PC-9 (cell line): ENCODE data around the gene EDAR. TPM values are rescaled to one million over a fixed set of nuclear protein-coding genes. Genes with fewer than 3 reads are reported as not detected.

ENCODE experiments used
- BruUV-seq: library from RNA; stranded (reverse); fragments of 400-500 nt; replicated peaks from 2 replicates; lab custom pipeline; 2021; lab: Mats Ljungman, UMichigan
- CTCF ChIA-PET: fragments of 300-600 bp; sonication (Branson Sonifier 250); formaldehyde crosslinking; loops from one replicate; lab custom pipeline; 2022; ENCODE audit warnings: antibody characterized with exemption; lab: Charles Lee
- POLR2A ChIA-PET: fragments of 300-600 bp; sonication (Branson Sonifier 250); formaldehyde crosslinking; loops from one replicate; lab custom pipeline; 2022; ENCODE audit warnings: antibody characterized with exemption; ENCODE audit not compliant: unreplicated experiment; lab: Charles Lee
- DNase-seq, 2 experiments: peaks; one replicate each; pipeline versions ENCODE4 v3.0.0 to v3.0.0-alpha.2; 2015 to 2022; ENCODE audit warnings: mixed read lengths in 1 of 2
- H2AFZ ChIP-seq: fragments of 200-600 bp; sonication (generic); 2 replicates; pipeline ENCODE4 v1.8.1; 2017; ENCODE audit warnings: antibody characterized with exemption
- H3F3A ChIP-seq: fragments of 200-600 bp; sonication (generic); 2 replicates; pipeline ENCODE4 v1.8.1; 2017; ENCODE audit warnings: antibody characterized with exemption, mild to moderate bottlenecking, low read depth; ENCODE audit not compliant: insufficient read depth
- H3K27ac ChIP-seq: fragments of 200-600 bp; sonication (generic); 2 replicates; pipeline ENCODE4 v1.6.1; 2016; ENCODE audit warnings: mixed run types
- H3K27me3 ChIP-seq: fragments of 200-600 bp; sonication (generic); 2 replicates; pipeline ENCODE4 v1.6.1; 2016; ENCODE audit warnings: low read depth, mixed run types; ENCODE audit not compliant: insufficient read depth
- H3K36me3 ChIP-seq: fragments of 200-600 bp; sonication (generic); 2 replicates; pipeline ENCODE4 v1.6.1; 2016; ENCODE audit warnings: low read depth, mixed run types
- H3K4me1 ChIP-seq: fragments of 200-600 bp; sonication (generic); replicated peaks from 2 replicates; pipeline ENCODE4 v1.6.1; 2016; ENCODE audit warnings: mixed run types; ENCODE audit not compliant: insufficient read depth
- H3K4me2 ChIP-seq: fragments of 200-600 bp; sonication (generic); 2 replicates; pipeline ENCODE4 v1.6.1; 2017; ENCODE audit warnings: mixed run types
- H3K4me3 ChIP-seq: fragments of 200-600 bp; sonication (generic); 2 replicates; pipeline ENCODE4 v1.6.1; 2016; ENCODE audit warnings: mixed run types
- H3K79me2 ChIP-seq: fragments of 200-600 bp; sonication (generic); 2 replicates; pipeline ENCODE4 v1.6.1; 2017; ENCODE audit warnings: low read depth, mixed run types
- H3K9me2 ChIP-seq: fragments of 200-600 bp; sonication (generic); 2 replicates; pipeline ENCODE4 v1.8.1; 2017; ENCODE audit warnings: mild to moderate bottlenecking; ENCODE audit not compliant: insufficient read depth
- H3K9me3 ChIP-seq: fragments of 200-600 bp; sonication (generic); 2 replicates; pipeline ENCODE4 v1.8.1; 2016; ENCODE audit warnings: low read depth; ENCODE audit not compliant: insufficient read depth
- H4K20me1 ChIP-seq: fragments of 200-600 bp; sonication (generic); 2 replicates; pipeline ENCODE4 v1.8.1; 2017; ENCODE audit not compliant: insufficient read depth
- EZH2 ChIP-seq: fragments of 200-600 bp; sonication (generic); IDR thresholded peaks from 2 replicates; pipeline ENCODE4 v1.8.0; 2017; ENCODE audit warnings: antibody characterized with exemption, low read depth
- intact Hi-C: fragments of 100-400 bp; cut with micrococcal nuclease; formaldehyde crosslinking; loops from one replicate; pipeline ENCODE4 v1.10.0; 2022; ENCODE audit not compliant: unreplicated experiment
- total RNA-seq: library from RNA; stranded (reverse); gene quantifications from 2 replicates; pipeline ENCODE4 v1.2.3, GENCODE V29; 2021
- TF ChIP-seq, protein P1 (sequence below): fragments of 200-600 bp; sonication (generic); conservative IDR thresholded peaks from 2 replicates; pipeline ENCODE4 v1.6.1; 2017; ENCODE audit warnings: mixed run types, antibody characterized with exemption, mild to moderate bottlenecking, moderate library complexity

The EDAR gene
- total RNA-seq, 1 experiment from 2014 or later, result not detected

DNA sequence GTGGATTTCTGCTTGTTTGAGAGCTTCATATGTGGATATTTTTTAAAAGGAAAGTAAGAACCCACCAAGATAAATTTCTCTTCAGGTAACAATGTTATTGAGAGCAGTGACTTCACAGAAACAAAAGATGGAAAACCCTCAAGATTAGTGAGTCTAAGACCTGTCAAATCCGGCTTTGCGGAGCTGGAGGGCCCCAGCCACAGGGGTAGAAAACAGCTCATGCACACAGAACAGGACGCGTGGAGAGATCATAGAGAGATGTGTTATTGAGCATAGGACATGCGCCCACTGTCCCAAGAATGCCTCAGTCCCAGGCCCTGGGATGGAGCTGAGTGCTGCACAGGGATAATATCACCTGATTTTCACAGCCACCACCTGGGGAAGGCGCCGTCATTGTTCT, 21.3 kb downstream of the EDAR start:
- no TSS peak for BruUV-seq
- no peak for TF ChIP-seq EZH2
- TF ChIP-seq, protein P1, sequence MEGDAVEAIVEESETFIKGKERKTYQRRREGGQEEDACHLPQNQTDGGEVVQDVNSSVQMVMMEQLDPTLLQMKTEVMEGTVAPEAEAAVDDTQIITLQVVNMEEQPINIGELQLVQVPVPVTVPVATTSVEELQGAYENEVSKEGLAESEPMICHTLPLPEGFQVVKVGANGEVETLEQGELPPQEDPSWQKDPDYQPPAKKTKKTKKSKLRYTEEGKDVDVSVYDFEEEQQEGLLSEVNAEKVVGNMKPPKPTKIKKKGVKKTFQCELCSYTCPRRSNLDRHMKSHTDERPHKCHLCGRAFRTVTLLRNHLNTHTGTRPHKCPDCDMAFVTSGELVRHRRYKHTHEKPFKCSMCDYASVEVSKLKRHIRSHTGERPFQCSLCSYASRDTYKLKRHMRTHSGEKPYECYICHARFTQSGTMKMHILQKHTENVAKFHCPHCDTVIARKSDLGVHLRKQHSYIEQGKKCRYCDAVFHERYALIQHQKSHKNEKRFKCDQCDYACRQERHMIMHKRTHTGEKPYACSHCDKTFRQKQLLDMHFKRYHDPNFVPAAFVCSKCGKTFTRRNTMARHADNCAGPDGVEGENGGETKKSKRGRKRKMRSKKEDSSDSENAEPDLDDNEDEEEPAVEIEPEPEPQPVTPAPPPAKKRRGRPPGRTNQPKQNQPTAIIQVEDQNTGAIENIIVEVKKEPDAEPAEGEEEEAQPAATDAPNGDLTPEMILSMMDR, result no peak
- Histone ChIP-seq H3K4me3 (no peak overlapping the region), H3K36me3 (no peaks in the 10 kb centered on the region), H3K27me3 (no peaks in the 10 kb centered on the region), H3F3A (peaks cover 21% of the 10 kb centered on the region; the same call in 1 of the 2 replicates), H3K27ac (no peak overlapping the region), H3K79me2 (no peaks in the 10 kb centered on the region), H3K9me3 (no peaks in the 10 kb centered on the region), H3K9me2 (no peaks in the 10 kb centered on the region), H3K4me2 (no peak overlapping the region), H3K4me1 (peaks cover 56% of the 10 kb centered on the region), H2AFZ (no peak overlapping the region), H4K20me1 (no peaks in the 10 kb centered on the region)
- ChIA-PET CTCF (no interaction called here), POLR2A (interaction anchor here (0.7 kb wide), 1 partner anchor 62 kb away, joined by 5 read pairs; no protein-coding TSS in a partner anchor)
- DNase-seq, result no peak
- intact Hi-C loops, result loop anchor here (5.0 kb wide), 1 partner anchor 40 kb away; no protein-coding TSS in a partner anchor

DNA sequence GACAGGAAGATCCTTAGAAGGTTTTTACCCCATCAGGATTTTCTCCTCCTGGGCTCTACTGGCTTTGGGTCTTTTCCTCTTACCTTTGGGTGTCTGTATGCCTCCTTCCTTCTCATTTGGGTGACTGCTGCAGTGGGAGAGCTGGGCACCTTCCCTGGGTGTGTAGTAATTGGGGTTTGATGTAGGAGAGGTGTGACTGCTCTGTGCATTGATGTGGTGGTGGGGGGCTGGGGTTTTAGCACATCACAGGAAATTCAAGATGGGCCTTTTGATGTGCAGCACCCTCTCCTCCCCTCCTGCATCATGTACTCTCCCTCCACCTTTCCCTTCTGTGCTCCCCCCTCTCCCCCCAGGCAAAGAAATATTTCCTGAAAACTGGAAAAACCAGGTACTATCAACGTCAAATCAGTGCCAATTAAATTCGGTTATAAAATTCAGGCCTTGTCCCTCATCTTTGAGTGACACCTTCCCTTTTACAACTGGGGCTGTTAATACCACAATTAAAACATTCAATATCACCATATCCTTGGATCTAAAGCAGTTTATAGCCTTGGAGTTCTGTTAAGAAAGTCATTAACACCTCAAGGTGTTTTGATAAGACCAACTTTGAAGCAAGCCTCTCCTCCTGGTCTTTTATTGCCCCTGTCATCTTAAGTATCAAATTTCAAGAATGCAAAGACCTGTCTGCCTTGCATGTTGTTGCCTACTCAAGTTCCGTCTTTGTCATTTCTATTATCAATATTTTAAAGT, 23.3 kb downstream of the EDAR start:
- no peaks in the 10 kb centered on the region for H3K9me3 ChIP-seq
- no peaks in the 10 kb centered on the region for H3K9me2 ChIP-seq
- no peaks in the 10 kb centered on the region for H4K20me1 ChIP-seq
- no peaks in the 10 kb centered on the region for H3K79me2 ChIP-seq
- CTCF ChIA-PET, result no interaction called here
- TF ChIP-seq, protein P1, result no peak
- TF ChIP-seq EZH2, result no peak
- H3K27ac ChIP-seq, result no peak overlapping the region
- POLR2A ChIA-PET, result no interaction called here
- no peak for DNase-seq
- intact Hi-C loops, result loop anchor here (5.0 kb wide), 1 partner anchor 38 kb away; no protein-coding TSS in a partner anchor
- peaks cover 37% of the 10 kb centered on the region for H3K4me1 ChIP-seq
- H3K36me3 ChIP-seq, result no peaks in the 10 kb centered on the region
- no peak overlapping the region for H3K4me3 ChIP-seq
- peaks cover 3% of the 10 kb centered on the region; the same call in 1 of the 2 replicates for H3F3A ChIP-seq
- H3K27me3 ChIP-seq, result no peaks in the 10 kb centered on the region
- H2AFZ ChIP-seq, result no peak overlapping the region
- BruUV-seq, result no TSS peak
- 0 out of 2 replicates have a peak overlapping the region, but pooled peaks have one; percentile 10 for H3K4me2 ChIP-seq

DNA sequence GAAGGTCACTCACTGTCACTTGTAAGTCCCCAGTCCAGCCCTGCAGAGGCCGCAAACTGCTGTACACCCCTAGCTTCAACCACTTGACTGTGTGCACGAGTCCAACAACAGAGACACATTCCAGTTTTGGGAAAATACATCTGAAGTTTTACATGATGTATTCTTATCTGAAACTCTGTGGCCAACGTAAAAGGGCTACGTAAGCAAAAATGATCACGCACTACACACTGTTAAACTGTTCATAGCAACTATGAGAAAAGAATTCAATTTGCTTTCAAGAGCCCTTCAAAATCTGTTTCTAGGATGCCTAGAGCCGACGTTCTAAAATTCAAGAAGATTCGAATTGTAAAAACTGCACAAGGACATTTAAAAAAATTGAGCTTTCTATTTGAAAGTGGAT, 26.0 kb downstream of the EDAR start:
- no peaks in the 10 kb centered on the region for H4K20me1 ChIP-seq
- no peaks in the 10 kb centered on the region for H3K9me2 ChIP-seq
- BruUV-seq, result no TSS peak
- POLR2A ChIA-PET, result no interaction called here
- no peak overlapping the region for H3K4me2 ChIP-seq
- H3K27ac ChIP-seq, result no peak overlapping the region
- no peaks in the 10 kb centered on the region for H3K27me3 ChIP-seq
- intact Hi-C loops, result no loop called here
- TF ChIP-seq, protein P1, result no peak
- TF ChIP-seq EZH2, result no peak
- H3K4me3 ChIP-seq, result no peak overlapping the region
- H3K79me2 ChIP-seq, result no peaks in the 10 kb centered on the region
- no peaks in the 10 kb centered on the region for H3K36me3 ChIP-seq
- DNase-seq, result no peak
- no peak overlapping the region for H2AFZ ChIP-seq
- CTCF ChIA-PET, result no interaction called here
- no peaks in the 10 kb centered on the region for H3K9me3 ChIP-seq
- peaks cover 11% of the 10 kb centered on the region for H3K4me1 ChIP-seq
- H3F3A ChIP-seq, result no peaks in the 10 kb centered on the region
